ENCODE data around the gene LSAMP.

DNA sequence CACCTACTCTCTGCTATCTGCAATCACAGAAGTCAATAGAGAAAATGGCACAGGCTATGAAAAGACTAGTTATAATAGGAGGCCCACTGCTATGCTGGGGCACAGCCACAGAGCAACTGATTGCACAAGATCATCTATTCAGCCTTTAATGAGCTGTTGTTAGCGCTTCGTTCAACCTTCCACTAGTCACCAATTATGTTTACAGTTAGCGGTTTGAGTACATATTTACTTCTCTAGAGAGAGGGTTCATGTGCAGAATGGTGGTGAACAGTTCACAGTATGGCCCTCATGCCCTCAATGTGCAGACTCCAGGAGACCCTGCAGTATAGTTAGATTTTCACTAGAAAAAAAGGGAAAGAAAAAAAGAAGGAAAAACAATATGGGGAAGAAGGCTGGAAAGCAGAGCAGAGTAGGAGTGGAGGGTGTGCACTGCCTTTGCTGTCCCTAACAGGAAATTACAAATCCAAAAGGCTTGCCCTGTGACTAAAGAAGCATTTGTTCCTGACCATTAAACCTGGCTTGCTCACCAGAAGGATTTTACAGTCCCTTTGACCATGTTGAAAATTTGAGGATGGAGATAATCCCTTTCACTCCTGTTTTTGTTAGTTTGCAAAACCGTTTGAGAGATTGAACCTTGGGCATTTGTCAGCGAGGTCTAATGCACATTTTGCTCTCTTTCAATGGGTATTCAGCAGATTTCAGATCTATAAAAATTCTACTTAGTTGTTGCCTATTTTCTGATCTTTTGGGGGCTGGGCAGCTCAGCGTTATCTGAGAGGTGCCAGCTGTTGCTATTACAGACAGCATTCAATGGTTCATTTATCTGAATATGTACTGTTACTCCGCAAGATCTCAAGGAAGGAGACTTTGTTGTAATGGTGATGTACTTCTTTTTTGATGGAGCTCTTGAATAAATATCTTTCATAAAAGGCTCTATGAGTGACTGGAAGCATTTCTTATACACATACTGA is 296.1 kb downstream of the LSAMP start:
- TF ChIP-seq, protein P1, sequence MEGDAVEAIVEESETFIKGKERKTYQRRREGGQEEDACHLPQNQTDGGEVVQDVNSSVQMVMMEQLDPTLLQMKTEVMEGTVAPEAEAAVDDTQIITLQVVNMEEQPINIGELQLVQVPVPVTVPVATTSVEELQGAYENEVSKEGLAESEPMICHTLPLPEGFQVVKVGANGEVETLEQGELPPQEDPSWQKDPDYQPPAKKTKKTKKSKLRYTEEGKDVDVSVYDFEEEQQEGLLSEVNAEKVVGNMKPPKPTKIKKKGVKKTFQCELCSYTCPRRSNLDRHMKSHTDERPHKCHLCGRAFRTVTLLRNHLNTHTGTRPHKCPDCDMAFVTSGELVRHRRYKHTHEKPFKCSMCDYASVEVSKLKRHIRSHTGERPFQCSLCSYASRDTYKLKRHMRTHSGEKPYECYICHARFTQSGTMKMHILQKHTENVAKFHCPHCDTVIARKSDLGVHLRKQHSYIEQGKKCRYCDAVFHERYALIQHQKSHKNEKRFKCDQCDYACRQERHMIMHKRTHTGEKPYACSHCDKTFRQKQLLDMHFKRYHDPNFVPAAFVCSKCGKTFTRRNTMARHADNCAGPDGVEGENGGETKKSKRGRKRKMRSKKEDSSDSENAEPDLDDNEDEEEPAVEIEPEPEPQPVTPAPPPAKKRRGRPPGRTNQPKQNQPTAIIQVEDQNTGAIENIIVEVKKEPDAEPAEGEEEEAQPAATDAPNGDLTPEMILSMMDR (IDR thresholded peaks at IDR 0.05; ENCODE audit: insufficient read depth, low read depth, low read length), result no peak
- no peak for TF ChIP-seq EZH2 (IDR thresholded peaks at IDR 0.05; ENCODE audit: insufficient read depth, low read length)

Data from astrocyte (in vitro differentiated cells and primary cell).